Activated naive CD4-positive, alpha-beta T cell (primary cell): ENCODE measurements around the gene TDRKH.

Experiments used
- DNase-seq, 4 experiments: peaks; one replicate each; lab custom pipeline; 2025; lab: John Stamatoyannopoulos, UW

Gene TDRKH, protein sequence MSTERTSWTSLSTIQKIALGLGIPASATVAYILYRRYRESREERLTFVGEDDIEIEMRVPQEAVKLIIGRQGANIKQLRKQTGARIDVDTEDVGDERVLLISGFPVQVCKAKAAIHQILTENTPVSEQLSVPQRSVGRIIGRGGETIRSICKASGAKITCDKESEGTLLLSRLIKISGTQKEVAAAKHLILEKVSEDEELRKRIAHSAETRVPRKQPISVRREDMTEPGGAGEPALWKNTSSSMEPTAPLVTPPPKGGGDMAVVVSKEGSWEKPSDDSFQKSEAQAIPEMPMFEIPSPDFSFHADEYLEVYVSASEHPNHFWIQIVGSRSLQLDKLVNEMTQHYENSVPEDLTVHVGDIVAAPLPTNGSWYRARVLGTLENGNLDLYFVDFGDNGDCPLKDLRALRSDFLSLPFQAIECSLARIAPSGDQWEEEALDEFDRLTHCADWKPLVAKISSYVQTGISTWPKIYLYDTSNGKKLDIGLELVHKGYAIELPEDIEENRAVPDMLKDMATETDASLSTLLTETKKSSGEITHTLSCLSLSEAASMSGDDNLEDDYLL

DNA sequence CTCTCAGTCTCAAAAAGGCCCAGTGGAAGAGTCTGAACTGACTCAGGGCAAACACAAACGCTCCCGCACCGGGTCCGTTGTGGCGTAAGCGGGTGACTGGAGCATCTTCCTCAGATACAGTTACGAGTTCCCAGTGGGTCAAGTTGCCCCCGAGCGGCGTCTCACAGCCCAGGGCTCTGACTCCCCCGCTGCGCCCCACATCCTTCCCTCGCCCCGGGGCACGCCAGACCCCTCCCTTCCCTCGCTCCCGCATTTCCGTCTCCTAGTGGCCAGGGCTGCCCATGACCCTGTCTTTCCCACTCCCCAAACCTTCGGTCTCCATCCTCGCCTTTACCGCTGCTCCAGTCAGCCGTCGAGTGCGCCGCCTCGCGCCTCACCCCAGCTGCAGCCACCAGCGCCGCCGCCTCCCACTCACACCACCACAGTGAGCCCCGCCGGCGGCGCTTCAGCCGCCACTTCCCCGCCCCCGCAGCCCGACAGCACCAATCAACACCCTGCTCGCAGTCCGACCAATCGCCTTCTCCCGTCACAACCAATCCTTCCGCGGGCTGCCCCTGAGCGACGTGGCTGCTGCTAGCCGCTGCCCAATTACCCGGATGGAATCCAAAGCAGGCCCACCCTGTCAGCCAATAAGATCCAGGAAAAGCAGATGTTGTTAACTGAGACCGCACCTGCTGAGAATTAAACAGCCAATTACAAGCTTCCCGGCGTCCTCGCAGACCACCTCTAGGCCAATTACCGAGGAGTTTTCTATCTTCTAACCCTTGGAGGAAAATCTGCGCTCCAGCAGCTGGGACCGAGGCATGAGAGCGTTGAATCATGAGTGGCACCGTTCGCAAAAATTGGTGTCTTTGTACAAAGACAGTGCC is at the start of gene TDRKH:
Gene TDRKH, minus strand, starts transcription at position 430 of the 869 bp plus-strand sequence. CDS start 7,478 bp downstream, outside the sequence.
- DNase-seq: peak; percentile 93 to 96 (median 95)

DNA sequence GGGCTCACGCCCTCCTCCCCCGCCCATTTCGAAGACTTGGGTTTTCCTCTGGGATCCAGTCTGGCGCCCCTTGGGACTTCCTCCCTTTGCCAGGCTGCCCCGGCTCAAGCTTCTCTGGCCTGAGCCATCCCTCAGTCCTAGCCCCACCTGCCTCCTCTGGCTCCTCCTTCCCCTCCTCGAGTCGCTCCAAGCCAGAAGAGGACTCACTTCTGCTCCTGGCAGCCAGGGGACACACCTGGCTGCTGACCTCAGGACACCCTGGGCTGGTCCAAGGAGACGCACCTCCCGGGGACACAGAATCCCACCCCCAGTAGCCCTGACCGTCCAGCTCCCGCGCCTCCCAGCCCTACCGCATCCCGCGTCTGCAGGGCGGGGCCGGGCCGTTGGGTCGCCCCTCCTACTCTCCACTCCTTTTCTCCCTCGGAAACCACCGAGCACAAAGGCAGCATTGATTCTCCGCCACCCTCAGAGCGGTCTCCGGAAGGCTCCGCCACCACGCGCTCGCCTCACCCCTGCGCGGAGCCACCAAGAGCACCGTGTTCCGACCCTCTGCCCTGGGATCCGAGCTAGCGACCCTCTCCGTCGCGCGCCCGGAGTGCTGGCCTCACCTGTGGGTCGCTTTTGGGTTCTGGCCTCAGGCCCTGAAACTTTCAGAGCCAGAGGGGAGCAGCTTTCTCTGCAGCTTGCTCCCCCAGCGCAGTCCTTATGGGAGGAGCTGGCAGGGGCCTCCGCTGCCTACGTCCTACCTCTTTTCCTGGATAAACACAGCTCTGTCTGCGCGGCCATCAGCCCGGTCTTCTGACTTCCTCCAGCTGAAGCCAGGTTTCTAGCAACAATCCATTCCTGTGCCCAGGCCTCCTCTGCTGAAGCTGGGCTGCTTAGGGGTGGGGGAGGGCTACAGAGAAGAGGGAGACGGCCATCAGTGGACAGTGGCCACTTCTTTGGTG is 49.4 kb upstream of the TDRKH start, which contains the start of gene C2CD4D:
Gene C2CD4D, minus strand, starts transcription at position 364 of the 947 bp plus-strand sequence. CDS start 831 bp downstream, outside the sequence.
- peak in 3 of 4 experiments; percentile 20 to 41 (median 35) for DNase-seq

DNA sequence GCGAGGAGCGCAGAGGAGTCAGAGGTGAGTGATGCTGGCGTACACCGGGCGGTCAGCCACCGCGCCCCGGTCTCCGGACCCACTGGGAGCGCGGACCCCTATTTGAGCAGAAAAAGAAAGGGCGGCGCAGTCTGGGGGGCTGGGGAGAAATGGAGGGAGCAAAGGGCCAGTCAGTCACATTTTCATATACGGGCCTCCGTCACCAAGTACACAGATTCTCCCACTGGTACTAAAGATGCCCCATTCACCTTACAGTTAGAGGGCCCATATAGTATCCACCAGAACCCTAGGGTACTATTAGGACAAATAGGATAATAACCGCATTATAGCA is 48.7 kb upstream of the TDRKH start:
- DNase-seq: no peak

DNA sequence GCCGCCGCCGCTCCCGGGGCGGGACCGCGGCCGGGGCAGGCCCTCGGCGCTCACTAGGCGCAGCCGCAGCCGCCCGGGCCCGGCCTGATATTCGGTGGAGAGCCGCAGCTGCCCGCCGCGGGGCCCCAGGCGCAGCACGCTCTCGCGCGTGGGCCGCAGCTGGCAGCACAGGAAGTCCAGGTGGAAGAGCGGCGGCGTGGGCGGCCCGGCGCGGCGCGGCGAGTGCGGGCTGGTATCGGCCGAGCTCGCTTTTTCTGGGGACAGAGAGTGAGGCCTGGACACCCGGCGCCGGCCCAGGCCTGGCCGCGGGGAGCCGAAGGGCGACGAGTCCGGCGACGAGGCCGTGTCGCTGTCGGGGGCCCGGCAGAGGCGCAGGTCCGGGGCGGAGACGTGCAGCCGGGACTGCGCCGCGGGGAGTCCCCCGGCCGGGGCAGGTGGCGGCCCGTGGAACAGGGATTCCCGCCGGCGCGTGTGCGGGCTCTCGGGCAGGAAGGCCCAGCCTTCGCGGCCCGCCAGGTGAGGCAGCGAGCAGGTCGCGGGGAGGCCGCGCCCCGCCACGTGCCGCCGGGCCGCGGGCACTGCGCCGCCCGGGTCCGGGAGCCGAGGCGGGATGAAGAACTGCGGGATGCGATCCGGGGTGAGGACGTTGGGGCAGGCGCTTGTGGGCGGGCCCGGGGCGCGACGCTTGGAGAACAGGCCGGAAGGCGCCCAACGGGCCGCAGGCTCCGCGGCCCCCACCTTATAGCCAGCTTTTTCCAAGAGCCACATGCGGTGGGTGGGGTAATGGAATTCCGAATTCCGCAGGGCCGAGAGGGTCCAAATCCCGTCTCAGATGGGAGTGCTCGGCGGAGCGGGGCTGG is 48.2 kb upstream of the TDRKH start:
- no peak for DNase-seq

DNA sequence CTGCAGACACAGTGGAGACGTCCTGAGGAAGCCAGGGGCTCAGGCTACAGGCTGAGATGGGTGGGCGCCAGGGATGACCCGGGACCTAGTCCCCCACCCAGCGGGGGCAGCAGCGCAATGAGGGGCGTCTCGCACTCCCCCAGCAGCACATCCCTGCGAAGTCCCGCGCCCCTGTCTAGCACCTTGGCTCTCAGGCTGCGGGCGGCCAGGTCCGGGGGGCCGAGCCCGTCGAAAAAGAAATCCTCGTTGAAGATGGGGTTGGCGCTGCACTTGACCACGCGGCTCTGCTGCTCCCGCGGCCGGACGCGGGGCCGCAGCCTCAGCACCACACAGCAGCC is 47.6 kb upstream of the TDRKH start:
- no peak for DNase-seq

DNA sequence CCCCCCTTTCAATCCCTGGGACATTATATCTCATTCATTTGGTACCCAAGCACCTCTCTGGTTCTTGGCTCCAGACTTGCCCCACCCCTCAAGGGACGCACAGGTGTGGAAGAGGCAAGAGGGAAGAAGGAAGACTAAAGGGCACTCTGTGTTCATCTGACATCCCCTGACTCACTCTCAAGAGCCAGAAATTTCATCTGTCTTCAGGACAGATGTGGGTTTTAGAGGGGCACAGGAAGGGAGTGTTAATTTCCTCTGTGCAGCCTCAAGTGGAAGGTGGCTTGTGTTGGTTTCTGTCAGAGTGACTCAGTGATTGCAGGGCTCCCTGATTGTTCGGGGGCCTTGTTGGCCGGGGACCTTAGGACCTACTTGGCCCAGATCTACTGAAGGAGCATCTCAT is 46.9 kb upstream of the TDRKH start:
- no peak for DNase-seq

DNA sequence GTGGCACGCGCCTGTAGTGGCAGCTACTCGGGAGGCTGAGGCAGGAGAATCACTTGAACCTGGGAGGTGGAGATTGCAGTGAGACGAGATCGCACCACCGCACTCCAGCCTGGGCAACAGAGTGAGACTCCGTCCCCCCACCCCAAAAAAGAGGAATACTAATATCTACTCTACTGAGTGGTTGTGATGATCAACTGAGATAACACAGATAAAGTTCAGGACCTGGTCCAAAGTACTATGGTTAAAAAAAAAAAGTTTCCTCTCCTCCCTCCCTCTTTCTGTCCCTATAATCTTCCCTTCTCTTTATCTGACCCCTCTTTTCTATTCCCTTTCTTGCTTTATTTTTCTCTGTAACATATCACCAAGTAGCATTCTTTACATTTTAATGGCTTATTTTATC is 45.3 kb upstream of the TDRKH start:
- DNase-seq: no peak

DNA sequence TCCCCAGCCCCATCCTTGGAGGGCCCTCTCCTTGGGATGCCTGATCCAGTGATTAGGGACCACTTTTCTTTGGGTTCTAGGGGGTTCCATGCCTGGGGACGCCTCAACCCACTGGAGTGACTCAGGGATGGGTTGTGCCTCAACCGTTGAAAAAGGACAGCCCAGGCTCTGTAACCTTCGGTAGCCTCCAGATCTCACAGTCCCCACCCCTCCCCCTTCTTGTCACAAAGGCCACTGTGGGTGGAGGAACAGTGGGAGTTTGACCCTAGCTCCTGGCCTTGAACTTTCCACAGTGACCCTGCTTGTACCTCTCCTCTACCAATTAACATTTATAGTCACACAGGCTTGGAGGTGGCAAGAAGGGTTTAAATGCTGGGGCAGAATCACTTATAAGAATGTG is 43.9 kb upstream of the TDRKH start:
- DNase-seq: no peak

DNA sequence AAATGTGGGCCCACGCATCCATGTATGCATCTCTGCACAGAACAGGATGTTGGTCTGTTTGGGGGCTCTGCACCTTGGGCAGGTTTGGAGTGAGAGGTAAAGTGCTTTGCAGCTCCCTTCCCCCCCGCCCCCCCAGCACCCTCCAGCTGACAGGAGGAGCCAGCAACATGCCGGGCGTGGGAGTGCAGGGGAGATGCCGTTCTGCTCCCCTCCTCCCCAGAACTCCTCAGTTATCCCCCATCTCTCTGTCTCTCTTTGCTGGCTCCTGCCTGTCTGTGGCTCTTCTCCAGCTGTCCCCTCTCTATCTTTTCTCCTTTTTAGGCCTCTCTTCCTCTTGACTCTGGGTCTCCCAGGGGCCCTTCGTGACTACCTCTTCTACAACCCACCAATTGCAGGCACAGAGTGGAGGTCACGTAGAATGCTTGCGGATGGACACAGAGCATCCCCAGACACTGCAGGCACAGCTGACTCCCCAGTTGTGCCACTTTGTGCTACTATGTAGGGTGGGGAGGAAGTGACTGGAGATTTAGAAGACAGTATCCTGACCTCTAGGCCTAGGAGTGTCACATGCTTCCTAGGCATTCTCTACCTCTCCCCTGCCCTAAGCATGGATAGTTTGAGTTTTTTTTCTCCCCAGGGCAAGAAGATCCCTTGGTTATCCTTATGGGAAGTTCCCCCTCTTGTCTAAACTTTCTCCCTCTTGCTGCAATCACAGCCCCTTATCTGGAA is 43.0 kb upstream of the TDRKH start:
- no peak for DNase-seq

DNA sequence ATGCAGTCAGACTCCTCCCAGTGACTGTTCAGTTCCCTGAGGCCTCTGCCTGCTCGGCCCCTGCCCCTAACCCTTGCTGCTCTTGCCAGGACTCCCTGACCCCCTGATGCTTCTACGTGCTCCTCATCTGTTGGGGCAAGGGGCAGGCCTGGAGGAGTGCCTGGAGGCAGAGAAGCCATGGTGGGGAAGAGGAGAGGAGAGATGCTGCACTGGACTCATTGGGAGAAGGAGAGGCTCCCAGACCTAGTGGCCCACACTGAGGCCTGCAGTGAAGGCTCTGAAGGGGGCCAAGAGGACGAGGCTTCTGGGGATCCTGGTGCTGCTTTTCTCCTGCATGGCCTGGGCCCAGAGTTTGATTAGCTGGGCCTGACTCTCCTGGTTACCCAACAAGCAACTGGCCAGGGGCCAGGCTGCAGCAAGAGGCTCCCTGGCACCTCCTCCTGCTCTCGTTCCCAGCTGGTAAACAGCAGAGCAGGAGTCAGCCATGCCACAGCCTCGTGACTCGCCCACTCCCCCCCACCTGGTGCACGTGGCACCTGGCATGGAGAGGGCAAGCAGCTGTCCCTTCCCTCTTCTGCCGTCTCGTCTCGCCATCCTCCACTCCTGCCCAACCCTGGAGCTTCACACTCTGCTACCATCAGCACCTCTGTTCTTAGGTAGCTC is 42.1 kb upstream of the TDRKH start:
- no peak for DNase-seq

DNA sequence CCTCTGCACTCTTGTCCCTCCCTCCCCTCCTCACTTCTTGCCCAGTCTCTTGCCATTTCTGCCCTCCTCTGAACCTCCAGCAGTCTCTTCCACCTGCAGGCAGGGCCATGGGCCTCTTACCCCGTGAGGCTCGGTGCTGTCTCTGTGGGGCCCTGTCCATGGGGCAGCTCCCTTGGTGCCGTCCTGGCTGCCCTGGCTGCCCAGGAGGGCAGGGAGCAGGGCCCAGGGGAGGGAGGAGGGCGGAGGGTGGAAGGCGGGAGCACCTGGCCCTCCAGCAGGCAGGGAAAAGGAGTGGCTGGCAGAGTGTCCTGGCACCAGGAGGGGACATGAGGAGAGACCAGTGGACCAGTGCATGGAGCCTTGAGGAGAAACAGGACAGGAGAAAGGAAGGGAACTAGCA is 41.3 kb upstream of the TDRKH start, which contains the start of gene RORC:
Gene RORC, minus strand, starts transcription at position 198 of the 400 bp plus-strand sequence. Its CDS starts 38 bp downstream, at position 160.
- DNase-seq: no peak

DNA sequence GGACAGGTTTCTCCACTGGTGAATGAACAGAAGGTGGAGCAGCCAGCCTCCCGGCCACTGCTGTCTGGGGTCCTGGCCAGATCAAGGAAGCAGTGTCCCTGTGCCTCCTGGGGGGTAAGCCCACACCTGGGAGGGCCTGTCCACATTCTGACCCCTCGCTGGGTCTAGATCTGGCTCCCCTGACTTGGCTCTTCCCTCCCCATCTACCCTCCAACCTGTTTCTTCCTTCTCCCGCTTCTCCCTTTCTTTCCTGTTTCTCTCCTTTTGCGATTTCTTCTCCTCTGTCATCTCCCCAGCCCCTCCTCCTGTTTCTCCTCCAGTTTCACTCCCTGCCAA is 40.9 kb upstream of the TDRKH start:
- no peak for DNase-seq

DNA sequence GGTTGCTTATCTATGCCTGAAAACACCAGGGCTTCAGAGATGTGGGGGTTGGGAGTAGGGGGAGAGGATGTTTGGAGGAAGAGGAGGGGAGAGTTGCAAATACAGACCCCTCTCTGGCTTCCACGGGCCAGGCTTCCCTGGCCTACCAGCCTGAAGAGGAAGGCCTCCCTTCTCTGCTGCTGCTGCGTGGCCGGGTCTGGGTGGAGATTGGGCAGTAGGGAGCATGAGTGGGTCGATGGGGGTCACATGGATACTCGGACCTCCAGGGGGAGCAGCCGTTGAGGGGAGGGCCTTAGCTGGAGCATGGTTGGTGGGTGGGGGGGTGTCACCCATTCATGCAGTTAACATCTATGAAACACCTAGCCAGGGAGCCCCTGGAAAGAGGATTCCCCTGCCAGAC is 39.8 kb upstream of the TDRKH start:
- DNase-seq: no peak

DNA sequence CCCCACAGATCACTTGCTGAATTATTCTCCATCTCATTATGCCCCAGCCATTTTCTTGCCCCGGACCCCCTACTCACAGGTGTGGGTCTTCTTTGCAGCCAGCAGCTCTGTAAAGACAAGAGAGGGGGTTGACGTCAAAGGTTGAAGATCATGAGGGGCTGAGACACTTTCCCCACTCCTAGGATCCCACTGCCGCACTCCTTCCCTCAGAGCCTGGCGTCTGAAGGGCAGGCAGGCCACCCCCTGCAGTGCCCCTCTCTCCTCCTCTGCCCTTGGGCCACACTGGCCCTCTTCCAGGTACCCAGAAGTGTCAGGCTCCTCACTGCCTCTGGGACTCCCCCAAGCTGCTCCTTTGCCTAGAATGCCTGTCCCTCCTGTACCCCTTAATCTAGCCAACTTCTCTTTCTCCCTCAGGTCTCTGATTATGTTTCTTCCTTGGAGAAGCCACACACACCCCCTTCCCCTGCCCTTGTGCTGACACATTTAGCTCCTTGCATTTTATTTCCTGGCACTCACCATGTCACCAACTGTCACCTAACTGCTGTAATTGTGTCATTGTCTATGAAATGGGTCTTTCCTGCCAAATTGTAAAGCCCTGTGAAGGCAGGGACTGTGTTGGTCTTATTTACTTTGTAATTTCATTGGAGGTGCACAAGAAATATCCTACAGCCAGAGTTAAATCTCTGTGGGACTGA is 39.2 kb upstream of the TDRKH start:
- no peak for DNase-seq

DNA sequence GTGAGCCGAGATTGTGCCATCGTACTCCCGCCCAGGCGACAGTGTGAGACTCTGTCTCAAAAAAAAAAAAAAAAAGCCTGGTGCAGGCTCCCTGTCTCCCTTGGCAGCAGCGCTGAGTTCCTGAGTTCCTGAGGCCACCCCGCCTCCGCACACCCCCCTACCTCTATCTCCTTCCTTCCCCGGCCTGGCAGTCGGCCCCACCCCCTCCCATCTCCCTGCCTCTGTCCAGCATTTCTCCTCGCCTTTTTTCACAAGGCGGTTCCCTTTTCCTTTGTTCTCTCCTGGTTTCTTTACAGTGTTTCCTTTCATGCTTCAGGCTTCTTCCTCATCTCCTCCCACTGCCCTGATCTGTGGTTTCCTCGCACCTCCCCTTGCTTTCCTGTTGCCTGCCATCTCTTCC is 38.6 kb upstream of the TDRKH start:
- no peak for DNase-seq

DNA sequence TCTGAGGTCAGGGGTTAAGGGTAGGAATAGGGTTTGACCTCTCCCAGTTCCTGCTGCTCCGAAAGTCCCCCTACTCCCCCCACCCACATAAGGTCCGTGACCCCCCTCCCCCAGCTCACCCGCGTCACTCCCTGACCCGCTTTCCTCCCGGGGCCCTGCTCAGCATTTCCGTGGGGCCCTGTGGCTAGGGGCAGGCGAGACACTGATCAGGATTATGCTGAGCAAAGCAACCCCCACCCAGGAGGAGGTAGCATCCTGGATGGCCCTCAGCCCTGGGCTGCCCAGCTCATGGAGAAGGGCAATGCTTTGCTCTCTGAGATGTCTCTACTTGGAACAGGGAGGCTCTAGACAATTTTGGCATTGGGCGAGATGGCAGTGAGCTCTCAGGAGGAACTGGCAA is 37.6 kb upstream of the TDRKH start:
- DNase-seq: no peak

DNA sequence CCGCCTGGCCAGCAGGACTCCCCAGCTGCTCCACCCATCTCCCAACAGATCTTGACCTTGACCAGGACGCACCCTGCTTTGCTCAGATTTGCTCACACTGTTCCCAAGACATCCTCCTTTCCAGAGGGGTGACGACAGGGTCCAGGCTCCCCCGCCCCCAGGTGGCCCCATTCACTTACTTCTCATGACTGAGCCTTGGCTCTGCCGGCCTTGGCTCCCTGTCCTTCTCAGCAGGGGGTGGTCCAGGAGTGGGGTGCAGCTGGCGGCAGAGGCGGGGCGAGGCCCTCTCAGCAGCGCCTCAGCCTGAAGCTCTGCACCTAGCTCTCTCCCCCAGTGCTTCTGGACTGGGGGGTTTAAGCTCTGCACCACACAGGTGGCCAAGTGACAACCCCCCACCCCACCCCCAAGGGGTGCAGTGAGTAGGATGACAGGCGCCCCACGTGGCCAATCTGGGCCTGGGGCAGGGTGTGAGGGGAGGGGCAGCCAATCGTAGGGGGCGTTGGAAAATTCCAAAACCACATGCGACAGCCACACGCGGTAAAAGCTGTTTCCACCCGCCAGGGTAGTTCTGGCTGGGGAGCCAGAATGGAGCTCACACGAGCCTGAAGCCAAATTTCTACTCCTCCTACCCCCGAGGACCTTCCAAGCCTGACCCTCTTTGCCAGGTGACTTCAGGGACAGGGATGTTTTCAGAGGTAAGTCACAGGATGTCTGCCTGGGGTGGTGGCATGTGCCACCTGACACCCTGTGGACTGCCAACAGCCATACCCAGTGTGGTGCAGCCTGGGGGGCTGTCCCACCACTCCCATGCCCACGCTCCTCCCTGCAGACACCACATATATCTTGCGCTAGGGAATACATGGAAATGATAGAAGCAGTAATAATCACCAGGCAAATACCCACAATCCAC is 35.7 kb upstream of the TDRKH start:
- no peak for DNase-seq

DNA sequence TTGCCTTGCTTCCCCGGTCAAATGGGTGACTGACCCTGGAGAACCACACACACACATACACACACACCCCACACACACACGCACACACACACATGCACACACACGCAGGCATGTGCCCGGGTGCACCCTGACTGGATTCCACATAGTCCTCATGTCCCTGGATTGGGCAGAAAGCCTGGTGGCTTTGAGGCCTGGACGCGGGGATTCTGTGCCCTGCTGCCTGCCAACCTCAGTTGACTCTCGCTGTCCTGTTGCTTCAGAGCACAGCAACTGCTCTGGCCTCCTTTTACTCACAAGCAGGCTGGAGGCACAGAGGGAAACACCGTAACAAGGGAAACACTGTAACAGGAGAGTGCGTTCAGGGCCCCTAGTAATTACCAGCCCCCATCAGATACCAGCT is 34.9 kb upstream of the TDRKH start:
- no peak for DNase-seq
